HG03066 (cell line): ENCODE measurements around the gene CHRNA1.

Source experiments
- ATAC-seq: cut with Tn5 transposase; IDR thresholded peaks from one replicate; pipeline ENCODE4 v1.9.1; 2021; ENCODE audit warnings: low read depth; ENCODE audit not compliant: unreplicated experiment

Gene CHRNA1

GRCh38 chr2:174764280-174765255, at the start of gene CHRNA1:
CHRNA1 (minus strand) TSS chr2:174764472; CDS start chr2:174764394, 78 bp downstream.
- ATAC-seq, result peak; percentile 58

GRCh38 chr2:174812037-174812436, 47.8 kb upstream of the CHRNA1 start:
- no peak for ATAC-seq

- no peak for ATAC-seq
Observed at GRCh38 chr2:174807931-174808330, 43.7 kb upstream of the CHRNA1 start.

- ATAC-seq, result no peak
Observed at GRCh38 chr2:174805803-174806202, 41.5 kb upstream of the CHRNA1 start.

GRCh38 chr2:174802459-174802858, 38.2 kb upstream of the CHRNA1 start:
- ATAC-seq, result no peak

GRCh38 chr2:174800436-174801205, 36.3 kb upstream of the CHRNA1 start:
- no peak for ATAC-seq

GRCh38 chr2:174798801-174799200, 34.5 kb upstream of the CHRNA1 start:
- no peak for ATAC-seq

- ATAC-seq, result no peak
Observed at GRCh38 chr2:174797781-174798276, 33.6 kb upstream of the CHRNA1 start.

GRCh38 chr2:174796319-174796771, 32.1 kb upstream of the CHRNA1 start:
- no peak for ATAC-seq

GRCh38 chr2:174794851-174795374, 30.6 kb upstream of the CHRNA1 start:
- ATAC-seq, result no peak

GRCh38 chr2:174792309-174793025, 28.2 kb upstream of the CHRNA1 start:
- no peak for ATAC-seq

GRCh38 chr2:174791746-174792280, 27.5 kb upstream of the CHRNA1 start:
- no peak for ATAC-seq

- ATAC-seq, result no peak
Observed at GRCh38 chr2:174791020-174791419, 26.7 kb upstream of the CHRNA1 start.

GRCh38 chr2:174789001-174789400, 24.7 kb upstream of the CHRNA1 start:
- no peak for ATAC-seq

GRCh38 chr2:174788291-174788929, 24.1 kb upstream of the CHRNA1 start:
- ATAC-seq, result no peak

- no peak for ATAC-seq
Observed at GRCh38 chr2:174787487-174788205, 23.4 kb upstream of the CHRNA1 start.

- ATAC-seq, result no peak
Observed at GRCh38 chr2:174786066-174786725, 21.9 kb upstream of the CHRNA1 start.

GRCh38 chr2:174785481-174785880, 21.2 kb upstream of the CHRNA1 start:
- ATAC-seq, result no peak
